ENCODE results near the gene MAP1S. TPM values are rescaled to one million over a fixed set of nuclear protein-coding genes. Genes with fewer than 3 reads are reported as not detected.
"Not testable (repeated sequence)": the region's sequence is repeated elsewhere in the genome, so short reads cannot be mapped to it uniquely, and the experiment has no call there.

Gene MAP1S
- total RNA-seq, 4 donors from 2014 or later = 23.4 to 39.3 (median 31.2) TPM

DNA sequence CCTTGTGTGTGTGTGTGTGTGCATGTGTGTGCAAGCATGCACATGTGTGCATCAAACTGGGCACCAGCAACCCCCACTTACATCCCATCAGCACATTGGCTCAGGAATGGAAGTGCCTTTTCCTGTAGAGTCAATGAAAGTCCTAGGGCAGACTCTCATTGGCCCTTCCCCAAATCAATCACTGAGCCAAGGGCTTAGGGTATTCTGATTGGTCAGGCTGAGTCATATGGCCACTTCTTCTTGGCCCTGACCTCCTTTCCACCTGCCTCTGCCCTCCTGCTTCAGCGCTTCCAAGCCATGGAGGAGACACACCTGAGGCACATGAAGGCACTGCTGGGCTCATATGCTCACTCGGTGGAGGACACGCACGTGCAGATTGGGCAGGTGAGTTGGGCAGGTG lies 52.9 kb downstream of the MAP1S start:
- H3K27me3 ChIP-seq = no peaks in the 10 kb centered on the region
- H3K4me1 ChIP-seq = peaks cover 0 to 8% (median 4%) of the 10 kb centered on the region in 4 donors
- DNase-seq (ENCODE audit: low spot score in 2 of 2) = no peak
- no peak overlapping the region for H3K27ac ChIP-seq
- WGBS, 2 donors = 96% methylated on average over 4 of the region's 4 CpGs
- no peak for TF ChIP-seq EP300 (IDR thresholded peaks at IDR 0.05)
- no peak for TF ChIP-seq CTCF (IDR thresholded peaks at IDR 0.05)
- no peak for TF ChIP-seq POLR2A (IDR thresholded peaks at IDR 0.05)
- H3K36me3 ChIP-seq = peaks cover 0 to 9% (median 0%) of the 10 kb centered on the region in 3 donors
- no peaks in the 10 kb centered on the region for H3K9me3 ChIP-seq
- H3K4me3 ChIP-seq = no peak overlapping the region

GRCh38 chr19:17775245-17775927 lies 56.1 kb downstream of the MAP1S start:
- Histone ChIP-seq H3K27me3 (peaks cover 0 to 24% of the 10 kb centered on the region in 2 donors), H3K27ac (no peak overlapping the region), H3K4me3 (no peak overlapping the region), H3K9me3 (no peaks in the 10 kb centered on the region), H3K4me1 (peaks cover 0 to 25% (median 5%) of the 10 kb centered on the region in 4 donors), H3K36me3 (peaks cover 0 to 9% (median 0%) of the 10 kb centered on the region in 3 donors)
- TF ChIP-seq EP300 (IDR thresholded peaks at IDR 0.05) (no peak), CTCF (IDR thresholded peaks at IDR 0.05) (peak in 4 of 5 experiments; percentile 14 to 38 (median 22)), POLR2A (IDR thresholded peaks at IDR 0.05) (no peak)
- DNase-seq (ENCODE audit: low spot score in 2 of 2) = peak in 1 of 2 donors; percentile 58
- 63 to 76% methylated on average over 13 to 16 of the region's 16 CpGs for WGBS, 2 donors

DNA sequence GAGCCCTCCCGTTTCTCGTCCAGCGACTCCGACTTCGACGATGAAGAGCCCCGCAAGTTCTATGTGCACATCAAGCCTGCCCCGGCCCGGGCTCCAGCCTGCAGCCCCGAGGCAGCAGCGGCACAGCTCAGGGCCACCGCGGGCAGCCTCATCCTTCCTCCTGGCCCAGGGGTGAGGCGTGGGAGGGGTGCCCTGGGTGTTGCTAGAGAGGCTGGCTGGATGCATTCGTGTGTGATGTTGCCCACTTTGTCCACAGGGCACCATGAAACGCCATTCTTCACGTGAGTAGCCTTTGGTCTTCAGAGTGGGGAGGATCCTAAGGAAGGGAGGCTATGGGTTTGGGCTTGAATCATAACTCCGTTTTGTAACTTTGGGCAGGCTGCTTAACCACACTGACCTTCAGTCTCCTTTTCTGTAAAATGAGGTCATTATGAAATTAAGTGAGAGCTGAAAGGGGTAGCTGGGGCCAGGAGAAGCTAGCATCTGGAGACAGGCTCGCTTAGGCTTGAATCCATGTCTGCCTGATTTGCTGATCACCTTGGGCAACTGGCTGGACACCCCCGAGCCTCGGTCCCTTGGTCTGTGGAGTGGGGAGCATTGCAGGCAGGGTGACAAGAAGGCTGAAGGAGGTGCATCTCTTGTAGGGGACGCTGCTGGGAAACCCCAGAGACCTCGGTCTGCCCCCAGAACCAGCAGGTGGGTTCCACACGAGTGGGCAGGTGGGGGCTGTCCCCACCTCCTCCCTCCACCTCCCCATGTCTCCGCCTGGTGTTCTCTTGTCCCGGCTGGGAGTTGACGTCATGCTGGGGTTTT lies 56.9 kb downstream of the MAP1S start:
- no peak for DNase-seq (ENCODE audit: low spot score in 2 of 2)
- H3K27ac ChIP-seq = no peak overlapping the region
- H3K36me3 ChIP-seq = peaks cover 0 to 9% (median 0%) of the 10 kb centered on the region in 3 donors
- H3K4me1 ChIP-seq = peaks cover 0 to 25% (median 5%) of the 10 kb centered on the region in 4 donors
- no peaks in the 10 kb centered on the region for H3K9me3 ChIP-seq
- H3K27me3 ChIP-seq = peaks cover 0 to 33% of the 10 kb centered on the region in 2 donors
- no peak overlapping the region for H3K4me3 ChIP-seq
- TF ChIP-seq POLR2A (IDR thresholded peaks at IDR 0.05) (no peak), EP300 (IDR thresholded peaks at IDR 0.05) (no peak), CTCF (IDR thresholded peaks at IDR 0.05) (no peak)
- 60 to 67% methylated on average over 25 to 27 of the region's 27 CpGs for WGBS, 2 donors

GRCh38 chr19:17777840-17778239 lies 58.6 kb downstream of the MAP1S start:
- H3K27me3 ChIP-seq = peaks cover 0 to 34% of the 10 kb centered on the region in 2 donors
- WGBS, 2 donors = 74 to 81% methylated on average over 10 of the region's 10 CpGs

GRCh38 chr19:17778251-17778967 lies 59.1 kb downstream of the MAP1S start:
- no peaks in the 10 kb centered on the region for H3K9me3 ChIP-seq
- TF ChIP-seq EP300 (IDR thresholded peaks at IDR 0.05) (no peak), CTCF (IDR thresholded peaks at IDR 0.05) (no peak), POLR2A (IDR thresholded peaks at IDR 0.05) (no peak)
- H3K27ac ChIP-seq = no peak overlapping the region
- WGBS, 2 donors = 3 to 6% methylated on average over 22 to 23 of the region's 37 CpGs
- H3K36me3 ChIP-seq = no peaks in the 10 kb centered on the region
- peak overlapping the region in 1 of 4 donors; percentile 21 for H3K4me3 ChIP-seq
- H3K27me3 ChIP-seq = peaks cover 0 to 34% of the 10 kb centered on the region in 2 donors
- peak in 1 of 2 donors; percentile 32 for DNase-seq (ENCODE audit: low spot score in 2 of 2)
- peaks cover 0 to 25% (median 5%) of the 10 kb centered on the region in 4 donors for H3K4me1 ChIP-seq

More at GRCh38 chr19:17777840-17778239, 58.6 kb downstream of the MAP1S start:
- not testable (repeated sequence) for H3K9me3 ChIP-seq; H3K4me3 ChIP-seq; H3K36me3 ChIP-seq; H3K27ac ChIP-seq; DNase-seq (ENCODE audit: low spot score in 2 of 2)
- H3K4me1 ChIP-seq = peaks cover 0 to 25% (median 5%) of the 10 kb centered on the region in 4 donors

Data from tibial nerve (tissue), 4 donors.